NCI-H1417 (cell line): ENCODE results near the gene OSBPL6.
A peak's percentile ranks its signal among the peaks of the same experiment; 100 is the strongest.

Experiments used
- DNase-seq, 3 experiments: peaks; one replicate each; lab custom pipeline; 2025; lab: John Stamatoyannopoulos, UW

The OSBPL6 gene

GRCh38 chr2:178441426-178441825 lies 247.1 kb downstream of the OSBPL6 start:
- DNase-seq, result no peak

- no peak for DNase-seq
Observed at GRCh38 chr2:178448968-178449661, 254.8 kb downstream of the OSBPL6 start.

GRCh38 chr2:178449700-178450523 lies 255.6 kb downstream of the OSBPL6 start:
- DNase-seq, result peak in 1 of 3 experiments; percentile 47

GRCh38 chr2:178450524-178450773 lies 256.1 kb downstream of the OSBPL6 start:
- DNase-seq, result peak in 1 of 3 experiments; percentile 81

- peak; percentile 85 to 98 (median 98) for DNase-seq
Observed at GRCh38 chr2:178450774-178451525, 256.6 kb downstream of the OSBPL6 start, which contains the start of the genes PJVK and PRKRA. PJVK (plus strand) TSS chr2:178451378; CDS start chr2:178453410, 2,032 bp downstream. PRKRA (minus strand) TSS chr2:178451175; CDS start chr2:178451030, 145 bp downstream.

GRCh38 chr2:178452334-178452733 lies 258.0 kb downstream of the OSBPL6 start:
- peak in 1 of 3 experiments; percentile 69 for DNase-seq
